ENCODE measurements around the gene EED.

EED gene, protein sequence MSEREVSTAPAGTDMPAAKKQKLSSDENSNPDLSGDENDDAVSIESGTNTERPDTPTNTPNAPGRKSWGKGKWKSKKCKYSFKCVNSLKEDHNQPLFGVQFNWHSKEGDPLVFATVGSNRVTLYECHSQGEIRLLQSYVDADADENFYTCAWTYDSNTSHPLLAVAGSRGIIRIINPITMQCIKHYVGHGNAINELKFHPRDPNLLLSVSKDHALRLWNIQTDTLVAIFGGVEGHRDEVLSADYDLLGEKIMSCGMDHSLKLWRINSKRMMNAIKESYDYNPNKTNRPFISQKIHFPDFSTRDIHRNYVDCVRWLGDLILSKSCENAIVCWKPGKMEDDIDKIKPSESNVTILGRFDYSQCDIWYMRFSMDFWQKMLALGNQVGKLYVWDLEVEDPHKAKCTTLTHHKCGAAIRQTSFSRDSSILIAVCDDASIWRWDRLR

DNA sequence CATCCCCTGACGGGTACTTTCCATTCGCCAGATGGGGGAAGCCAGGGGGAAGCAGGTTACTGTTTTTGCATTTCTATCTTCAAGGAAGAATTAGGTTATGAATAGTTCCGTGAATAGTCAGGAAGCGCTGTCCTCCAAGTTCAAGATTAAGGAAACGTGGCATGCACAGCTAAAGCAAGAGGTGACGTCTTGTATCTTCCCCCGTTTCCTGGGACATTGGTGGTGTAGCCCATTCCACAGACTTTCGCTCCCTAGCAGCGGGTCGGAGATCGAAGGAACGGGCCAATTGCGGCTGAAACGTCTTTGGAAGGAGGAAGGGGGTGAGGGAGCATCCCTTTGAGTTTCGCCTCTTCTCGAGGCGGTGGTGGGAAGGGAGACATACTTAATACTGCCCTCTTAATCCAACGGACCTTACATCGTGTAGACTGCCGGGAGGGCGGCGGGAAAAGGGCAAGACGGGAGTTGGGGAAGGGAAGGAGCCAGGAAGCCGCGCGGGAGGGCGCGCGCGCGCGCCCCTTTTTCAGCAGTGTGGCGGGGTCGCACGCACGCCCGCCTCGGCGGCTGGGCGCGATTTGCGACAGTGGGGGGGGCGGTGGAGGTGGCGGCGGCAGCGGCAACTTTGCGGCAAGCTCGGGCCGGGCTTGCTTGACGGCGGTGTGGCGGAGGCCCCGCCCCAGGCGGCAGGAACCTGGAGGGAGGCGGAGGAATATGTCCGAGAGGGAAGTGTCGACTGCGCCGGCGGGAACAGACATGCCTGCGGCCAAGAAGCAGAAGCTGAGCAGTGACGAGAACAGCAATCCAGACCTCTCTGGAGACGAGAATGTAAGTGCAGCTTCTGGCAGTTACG, at the start of gene EED:
EED (plus strand) TSS at position 232 of the 847 bp plus-strand sequence; CDS start at position 709, 477 bp downstream.
- no peak for TF ChIP-seq CTCF (IDR thresholded peaks at IDR 0.05; ENCODE audit: low read depth, low read length)
- H3K4me3 ChIP-seq (ENCODE audit: low read depth, low read length), result peak within 1 kb of the TSS; percentile 86

DNA sequence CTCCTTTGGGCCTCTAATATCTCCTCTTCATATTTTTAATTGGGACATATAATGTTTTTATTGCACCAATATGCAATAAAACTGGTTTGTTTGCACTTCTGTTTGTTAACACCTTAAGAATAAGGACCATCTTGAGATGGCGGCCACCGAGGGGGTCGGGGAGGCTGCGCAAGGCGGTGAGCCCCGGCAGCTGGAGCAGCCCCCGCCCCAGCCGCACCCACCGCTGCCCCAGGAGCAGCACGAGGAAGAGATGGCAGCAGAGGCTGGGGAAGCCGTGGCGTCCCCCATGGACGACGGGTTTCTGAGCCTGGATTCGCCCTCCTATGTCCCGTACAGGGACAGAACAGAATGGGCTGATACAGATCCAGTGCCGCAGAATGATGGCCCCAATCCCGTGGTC, 49.6 kb upstream of the EED start:
- H3K4me3 ChIP-seq (ENCODE audit: low read depth, low read length), result no peak overlapping the region
- TF ChIP-seq CTCF (IDR thresholded peaks at IDR 0.05; ENCODE audit: low read depth, low read length), result no peak

DNA sequence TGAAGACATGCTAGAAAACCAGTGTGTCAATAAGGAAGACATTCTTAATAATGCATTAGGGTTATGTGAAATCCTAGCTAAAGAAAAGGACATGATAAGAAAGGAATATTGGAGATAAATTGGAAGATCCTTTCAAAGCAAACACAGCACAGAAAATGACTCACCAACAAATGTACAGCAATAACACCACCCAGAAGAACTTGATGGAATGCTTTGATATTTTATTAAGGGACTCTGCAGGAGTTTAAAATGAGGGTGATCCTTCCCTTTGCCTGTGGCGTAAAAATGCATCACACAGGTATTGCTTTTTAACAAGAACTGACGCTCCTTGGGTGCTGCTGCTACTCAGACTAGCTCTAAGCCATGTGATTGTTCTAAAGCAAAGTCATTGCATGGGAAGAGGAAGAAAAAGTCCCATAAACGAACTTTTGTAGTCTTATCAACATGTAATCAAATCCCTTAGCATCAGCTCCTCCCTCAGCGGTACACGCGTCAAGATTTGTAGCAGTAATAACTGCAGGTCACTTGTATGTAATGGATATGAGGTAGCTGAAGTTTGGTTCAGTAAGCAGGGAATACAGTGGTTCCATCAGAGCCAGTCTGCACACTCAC, 48.4 kb upstream of the EED start:
- no peak for TF ChIP-seq CTCF (IDR thresholded peaks at IDR 0.05; ENCODE audit: low read depth, low read length)
- no peak overlapping the region for H3K4me3 ChIP-seq (ENCODE audit: low read depth, low read length)

- no peak overlapping the region for H3K4me3 ChIP-seq (ENCODE audit: low read depth, low read length)
- no peak for TF ChIP-seq CTCF (IDR thresholded peaks at IDR 0.05; ENCODE audit: low read depth, low read length)
These were observed 47.6 kb upstream of the EED start for GRCh38 chr11:86196913-86197312.

- no peak for TF ChIP-seq CTCF (IDR thresholded peaks at IDR 0.05; ENCODE audit: low read depth, low read length)
These were observed 47.1 kb upstream of the EED start for GRCh38 chr11:86197448-86197847.

GRCh38 chr11:86198139-86198538, 46.4 kb upstream of the EED start:
- no peak for TF ChIP-seq CTCF (IDR thresholded peaks at IDR 0.05; ENCODE audit: low read depth, low read length)

More at GRCh38 chr11:86197448-86197847, 47.1 kb upstream of the EED start:
- H3K4me3 ChIP-seq (ENCODE audit: low read depth, low read length), result no peak overlapping the region

More at GRCh38 chr11:86198139-86198538, 46.4 kb upstream of the EED start:
- H3K4me3 ChIP-seq (ENCODE audit: low read depth, low read length), result no peak overlapping the region

All from WI38 (cell line).